Renal cortical epithelial cell (primary cell): ENCODE measurements around the gene LRRC4C. TPM values are rescaled to one million over a fixed set of nuclear protein-coding genes. Genes with fewer than 3 reads are reported as not detected.

Source experiments
- DNase-seq: peaks from one replicate; pipeline ENCODE4 v3.0.0-alpha.2; 2011; ENCODE audit warnings: low read depth
- total RNA-seq: library from RNA; depleted of rRNA; stranded (reverse); fragments of >200 nt; gene quantifications from 2 replicates; pipeline ENCODE4 v1.2.3, GENCODE V29; 2014

LRRC4C gene
- 0.69 and 0.89 TPM in 2 replicates for total RNA-seq

DNA sequence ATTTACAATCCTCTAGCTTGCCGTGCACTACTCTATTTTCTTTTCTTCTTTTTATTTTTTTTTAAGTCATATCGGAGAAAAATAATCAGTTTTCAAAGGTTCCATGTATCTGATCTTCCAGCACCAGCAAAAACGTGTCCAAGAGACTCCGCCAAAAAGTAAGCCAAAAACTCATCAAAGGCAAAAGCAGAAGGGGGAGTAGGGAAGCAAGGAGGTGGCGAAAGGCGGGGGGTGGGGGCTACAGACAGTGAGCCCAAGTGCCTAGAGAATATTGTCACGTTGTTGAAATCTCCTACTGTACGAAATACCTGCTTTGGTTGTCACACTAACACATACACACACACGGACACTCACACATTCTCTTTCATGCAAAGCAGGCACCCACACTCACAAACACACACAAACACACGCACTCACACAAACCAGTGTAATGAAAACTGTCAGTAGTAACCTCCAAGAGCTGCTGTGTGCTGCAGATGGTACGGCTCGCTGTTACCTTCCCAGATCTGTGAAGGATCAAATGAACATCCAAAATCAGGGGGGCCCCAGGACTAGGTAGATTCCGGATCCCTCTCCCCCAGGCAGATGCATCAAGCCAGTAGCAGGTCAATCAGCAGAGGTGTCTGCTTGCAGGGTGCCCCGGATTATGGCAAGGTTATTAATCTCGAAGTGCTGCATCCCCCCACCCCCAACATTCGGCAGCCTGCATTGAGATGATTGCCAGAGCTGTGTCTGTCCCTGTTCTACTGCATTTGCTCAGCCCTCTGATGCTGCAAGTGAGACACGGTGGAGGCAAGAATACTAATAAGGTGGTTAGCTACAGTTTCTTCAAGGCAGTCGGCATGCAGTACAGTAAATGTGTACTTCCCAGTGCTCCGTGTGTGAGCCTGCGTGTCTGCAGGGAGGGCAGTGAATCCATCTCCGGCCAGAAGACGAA is at the start of gene LRRC4C:
LRRC4C (minus strand) TSS at position 188 of the 937 bp plus-strand sequence.
- no peak for DNase-seq

DNA sequence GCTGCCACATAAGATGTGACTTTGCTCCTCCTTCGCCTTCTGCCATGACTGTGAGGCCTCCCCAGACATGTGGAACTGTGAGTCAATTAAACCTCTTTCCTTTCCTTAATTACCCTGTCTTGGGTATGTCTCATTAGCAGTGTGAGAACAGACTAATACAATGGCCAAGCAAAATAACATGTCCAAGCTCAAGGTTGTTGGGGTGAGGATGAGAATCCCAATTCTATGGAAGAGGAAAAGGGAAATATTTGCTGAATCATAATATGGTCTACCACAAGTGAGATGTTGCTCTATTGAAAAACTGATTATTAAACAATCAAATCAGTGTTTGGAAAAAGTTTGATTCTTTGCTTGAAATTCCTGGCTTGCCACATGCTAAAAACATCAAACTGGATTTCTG is 48.7 kb upstream of the LRRC4C start:
- no peak for DNase-seq

DNA sequence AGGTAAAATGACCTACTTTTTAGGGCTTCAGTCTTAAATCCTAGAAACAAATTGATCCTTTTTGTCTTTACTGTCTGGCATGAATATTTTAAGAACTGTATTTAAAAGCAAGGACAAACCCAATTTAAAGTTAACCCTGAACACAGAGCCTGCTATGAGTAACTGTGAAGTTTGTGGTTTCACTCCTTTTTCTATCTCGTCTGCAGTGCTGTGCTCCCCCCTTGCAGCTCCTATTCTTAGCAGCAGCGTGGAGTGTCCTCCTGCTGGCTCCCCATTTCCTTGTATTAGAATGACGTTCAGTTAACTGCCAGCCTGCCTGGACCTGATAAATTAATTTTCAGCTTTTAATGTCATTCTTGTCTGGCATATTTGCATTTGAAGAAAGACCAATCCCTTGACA is 40.0 kb upstream of the LRRC4C start:
- DNase-seq: no peak

DNA sequence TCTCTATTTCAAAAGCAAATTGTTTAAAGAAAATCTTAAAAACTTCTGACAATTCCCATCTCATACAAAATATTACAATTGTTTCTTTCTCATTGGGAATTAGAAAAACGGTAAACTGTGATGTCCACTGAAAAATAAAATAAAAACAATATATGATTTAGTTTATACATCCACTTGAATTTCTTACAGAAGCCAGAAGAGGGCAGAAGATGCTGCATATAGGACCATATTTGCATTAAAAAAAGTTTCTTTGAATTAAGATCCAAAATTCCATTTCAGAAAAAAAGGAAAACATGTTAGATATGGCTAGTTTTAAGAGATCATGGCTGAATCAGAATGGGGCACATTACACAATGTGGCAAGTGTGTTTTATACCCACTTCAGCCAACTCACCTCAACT is 39.3 kb upstream of the LRRC4C start:
- DNase-seq: peak; percentile 3

DNA sequence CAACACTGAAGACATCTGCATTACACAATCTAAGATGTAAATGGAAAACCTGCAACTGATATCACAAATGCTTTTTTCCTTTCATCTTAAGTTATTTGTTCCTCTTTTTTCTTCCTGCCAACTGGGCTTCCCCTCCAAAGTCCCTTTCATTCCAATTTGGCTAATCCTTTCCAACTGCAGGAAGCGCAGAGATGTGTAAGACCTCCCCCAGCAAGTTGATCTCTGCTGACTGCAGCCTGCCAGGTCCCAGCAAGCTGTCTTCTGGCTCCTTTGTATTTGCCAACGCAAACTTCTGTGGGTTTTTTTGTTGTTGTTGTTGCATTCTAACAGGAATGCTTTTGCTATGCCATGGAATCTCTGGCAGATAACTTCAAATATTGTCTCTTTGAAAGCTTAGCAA is 38.5 kb upstream of the LRRC4C start:
- DNase-seq: no peak

DNA sequence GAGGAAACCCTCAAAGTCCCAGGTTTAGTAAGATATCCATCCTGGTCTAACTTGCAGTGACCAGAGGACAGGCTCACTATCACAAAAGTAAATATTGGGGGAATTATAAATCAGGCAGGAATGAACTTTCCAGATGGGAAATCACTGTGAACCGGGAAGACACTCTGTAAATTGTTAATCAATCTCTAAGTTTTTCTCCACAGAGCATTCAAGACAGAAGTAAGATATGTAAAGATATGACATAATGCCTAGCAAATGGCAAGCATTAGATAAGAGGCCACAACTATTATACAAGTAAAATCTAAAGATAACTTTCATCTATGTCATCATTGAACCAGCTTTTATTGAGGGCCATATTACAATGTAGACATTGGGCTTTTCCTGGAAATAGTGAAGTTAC is 35.3 kb upstream of the LRRC4C start:
- DNase-seq: no peak

DNA sequence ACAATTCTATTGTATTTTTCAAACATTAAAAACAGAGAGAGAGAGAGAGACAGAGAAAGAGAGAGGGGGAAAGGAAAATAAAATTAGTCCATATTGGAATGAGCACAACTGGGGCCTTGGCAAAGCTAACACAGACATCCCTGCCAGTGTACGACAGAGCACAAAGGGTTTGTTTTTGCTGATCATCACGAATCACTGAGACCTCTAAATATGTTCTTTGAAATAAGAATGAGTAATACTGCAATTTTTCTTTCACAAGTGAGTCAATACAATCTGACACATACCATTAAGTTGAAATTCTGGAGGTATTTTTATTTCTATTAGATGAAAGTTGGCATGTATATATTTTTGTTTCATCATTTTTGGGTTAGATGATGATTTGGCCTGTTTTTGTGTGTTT is 27.0 kb upstream of the LRRC4C start:
- no peak for DNase-seq

DNA sequence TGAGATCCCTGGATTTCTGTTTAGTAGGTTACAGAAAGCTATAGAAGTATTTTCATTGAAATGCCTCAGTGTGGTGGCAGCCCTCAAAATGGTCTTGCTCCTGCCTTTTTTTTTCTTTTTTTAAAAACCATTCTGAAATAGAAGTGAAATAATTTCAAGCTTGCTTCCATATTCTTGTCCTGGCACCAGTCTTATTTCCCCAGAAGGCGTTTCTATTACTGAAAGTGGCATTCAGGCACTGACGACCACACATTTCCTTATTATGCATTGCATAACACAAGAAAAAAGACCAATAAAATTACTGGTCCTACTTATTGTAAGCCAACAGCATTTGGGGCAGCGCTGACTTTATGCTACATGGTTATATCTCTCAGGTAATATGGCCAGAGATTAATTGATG is 24.5 kb upstream of the LRRC4C start:
- no peak for DNase-seq

DNA sequence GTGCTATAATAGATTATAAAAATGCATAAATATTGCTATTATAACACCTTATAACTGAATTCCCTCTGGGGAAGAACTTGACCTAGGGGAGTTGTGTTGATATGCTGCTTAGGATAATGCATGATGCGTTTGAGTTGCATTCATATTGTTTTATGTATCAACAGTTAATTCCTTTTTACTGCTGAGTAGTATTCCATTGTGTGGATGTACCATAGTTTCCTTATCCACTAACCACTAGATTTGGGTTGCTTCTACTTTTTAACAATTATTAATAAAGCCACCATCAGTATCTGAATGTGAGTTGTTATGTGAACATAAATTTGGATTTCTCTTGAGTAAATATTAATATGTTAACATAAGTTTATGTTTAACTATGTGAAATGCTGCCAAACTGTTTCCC is 19.7 kb upstream of the LRRC4C start:
- no peak for DNase-seq

DNA sequence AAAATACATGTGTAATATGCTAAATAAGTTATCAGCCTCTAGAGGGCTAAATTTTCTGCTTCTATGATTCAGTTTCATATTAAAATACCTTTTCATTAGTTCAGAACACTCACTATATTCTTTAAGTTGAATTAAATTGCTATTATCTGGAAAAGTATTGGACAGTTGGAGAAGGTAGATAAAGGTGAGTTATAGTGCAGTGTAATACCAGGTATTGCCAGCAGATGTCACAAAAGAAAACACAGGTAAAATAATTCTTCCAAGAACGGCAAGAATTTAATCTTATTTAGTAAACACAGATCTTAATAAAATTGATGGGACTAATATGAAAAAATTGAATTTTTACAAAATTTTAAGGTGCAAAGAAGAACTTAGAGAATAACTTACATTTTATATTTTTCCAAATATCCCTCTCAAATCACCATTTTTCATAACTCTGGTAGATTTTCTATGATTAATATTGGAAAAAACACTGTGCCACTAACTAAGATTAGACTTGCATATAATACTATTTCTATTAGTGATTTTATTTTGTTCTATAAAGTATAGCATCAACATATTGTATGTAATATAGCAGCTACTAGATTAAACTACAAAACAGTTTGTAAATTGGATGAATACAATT is 1.7 kb upstream of the LRRC4C start:
- DNase-seq: peak; percentile 31

DNA sequence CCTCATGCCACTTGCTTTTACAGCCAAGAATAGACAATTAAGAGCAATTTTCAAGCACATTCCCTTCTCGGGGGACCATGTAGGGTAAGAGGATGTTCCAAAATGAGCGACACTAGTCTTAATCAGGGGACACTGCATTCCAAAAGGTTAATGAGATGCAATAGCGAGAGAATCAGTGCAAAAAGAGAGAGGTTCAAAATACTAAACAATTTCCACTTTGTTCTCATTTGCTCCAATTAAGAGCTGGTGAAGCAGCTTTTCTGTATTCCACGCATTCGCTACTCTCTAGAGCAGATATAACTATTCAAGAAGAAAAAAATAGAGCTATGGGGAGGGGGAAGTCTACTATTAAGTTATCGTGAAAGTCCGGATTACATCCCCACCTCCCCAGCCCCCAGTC is 811 bp downstream of the LRRC4C start:
- no peak for DNase-seq

DNA sequence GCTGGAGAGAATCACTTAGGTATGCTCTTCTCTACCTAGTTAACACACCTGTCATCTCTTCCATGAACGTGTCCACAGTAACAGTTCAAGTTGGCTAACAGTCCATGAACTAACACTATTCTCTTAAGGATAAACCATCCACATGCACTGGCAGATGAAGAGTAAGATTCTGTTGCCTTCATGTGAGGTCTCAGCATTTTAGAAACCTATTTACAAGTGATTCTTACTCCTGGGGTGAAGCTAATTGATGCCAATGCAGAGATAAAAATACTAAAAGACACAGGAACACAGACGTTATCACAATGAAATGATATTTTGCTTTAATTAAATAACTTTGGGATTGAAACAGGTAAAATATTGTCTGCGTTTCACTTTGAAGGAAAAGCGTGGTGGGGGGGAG is 1.3 kb downstream of the LRRC4C start:
- no peak for DNase-seq

DNA sequence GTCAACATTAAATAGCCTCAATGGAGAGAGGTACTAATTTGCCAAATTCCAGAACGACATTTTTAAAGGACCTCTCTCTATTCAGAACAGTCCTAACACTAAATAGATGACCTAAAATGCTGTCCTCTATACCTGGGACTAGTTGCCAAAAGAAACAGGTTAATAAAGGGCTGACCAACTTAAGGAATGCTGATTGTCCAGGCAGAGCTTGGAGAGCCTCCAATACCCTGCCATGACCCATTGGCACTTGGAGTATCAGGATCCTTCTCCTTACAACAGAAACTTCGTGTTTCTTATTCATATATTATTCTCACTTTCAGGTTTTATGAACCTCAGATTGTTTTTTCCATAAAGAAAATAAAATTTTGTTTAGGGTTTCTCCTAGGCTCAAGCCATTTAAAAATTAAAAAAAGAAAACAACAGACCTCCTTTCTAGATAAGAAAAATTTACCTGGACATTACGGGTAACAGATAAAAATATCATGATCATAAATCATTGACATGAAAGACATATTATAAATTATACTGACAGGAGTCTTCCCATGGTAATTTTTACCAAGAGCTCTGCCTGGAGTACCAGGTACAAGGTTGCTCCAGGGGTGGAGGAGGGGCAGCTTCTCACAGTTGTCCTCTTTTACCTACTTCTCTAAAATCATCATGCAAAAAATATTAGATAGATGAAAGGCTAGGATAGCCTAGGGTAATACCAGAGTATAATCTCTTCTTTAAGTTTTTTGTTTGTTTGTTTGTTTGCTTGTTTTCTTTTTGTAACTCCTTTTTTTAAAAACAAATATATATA is 2.0 kb downstream of the LRRC4C start:
- DNase-seq: no peak

DNA sequence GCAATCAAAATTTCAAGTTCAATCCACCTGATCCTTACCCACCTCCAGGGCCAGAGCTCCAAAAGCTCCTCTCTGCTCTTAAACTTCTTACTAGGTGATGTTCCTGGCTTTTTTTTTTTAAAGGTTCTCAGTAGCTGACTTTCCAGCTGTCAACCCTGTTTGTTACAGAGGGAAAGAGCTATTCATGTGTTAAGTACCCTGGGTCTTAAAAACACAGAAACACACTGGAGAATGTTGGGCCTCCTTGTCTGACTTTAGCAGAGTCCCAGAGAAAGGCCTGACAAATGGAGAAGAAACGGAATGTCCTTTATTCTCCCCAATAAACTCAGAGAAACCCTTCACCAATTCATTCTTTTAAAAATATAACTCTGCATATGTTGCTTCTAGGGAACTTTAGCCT is 3.2 kb downstream of the LRRC4C start:
- DNase-seq: no peak

DNA sequence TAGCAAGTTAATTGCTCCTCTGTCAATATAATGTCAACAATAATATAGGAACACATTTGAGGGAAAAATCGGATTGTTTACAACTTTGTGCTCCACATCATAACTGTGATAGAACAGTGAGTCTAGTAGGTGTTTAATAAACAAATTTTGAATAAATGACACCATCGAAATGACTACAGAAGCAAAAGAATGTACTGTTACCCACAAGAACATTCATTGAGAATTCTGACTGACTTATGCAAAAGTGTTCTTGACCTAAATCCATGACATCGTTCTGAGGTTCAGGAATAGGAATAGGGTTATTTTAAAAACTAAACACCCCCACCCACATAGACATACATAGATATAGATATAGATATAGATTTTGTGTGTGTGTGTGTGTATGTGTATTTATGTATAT is 8.4 kb downstream of the LRRC4C start:
- no peak for DNase-seq

DNA sequence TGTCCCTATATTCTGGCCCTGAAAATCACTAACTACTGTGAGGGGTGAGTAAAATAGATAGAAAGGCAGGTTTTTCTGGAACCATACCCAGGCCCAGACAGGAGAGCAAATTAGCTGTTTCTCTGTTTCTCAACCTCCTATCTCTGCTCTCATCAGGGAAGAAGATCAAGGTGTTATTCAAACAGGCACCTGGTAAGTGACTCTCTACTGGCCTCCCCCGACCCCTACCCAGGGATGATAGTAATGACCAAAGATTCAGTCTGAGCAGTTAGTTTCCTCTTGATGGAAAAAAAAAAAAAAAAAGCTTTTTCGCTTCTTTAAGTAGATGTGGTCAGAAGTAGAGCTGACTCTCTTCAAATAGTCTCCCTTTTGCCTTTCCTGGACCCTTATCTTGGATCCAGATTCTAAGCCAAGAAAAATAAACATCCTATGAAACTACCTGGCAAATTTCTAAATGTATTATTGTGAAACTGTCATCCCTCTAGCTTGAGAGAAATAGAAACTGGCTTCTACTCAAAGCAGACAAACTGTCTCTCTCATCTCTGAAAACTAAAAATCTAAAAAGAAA is 9.9 kb downstream of the LRRC4C start:
- DNase-seq: no peak

DNA sequence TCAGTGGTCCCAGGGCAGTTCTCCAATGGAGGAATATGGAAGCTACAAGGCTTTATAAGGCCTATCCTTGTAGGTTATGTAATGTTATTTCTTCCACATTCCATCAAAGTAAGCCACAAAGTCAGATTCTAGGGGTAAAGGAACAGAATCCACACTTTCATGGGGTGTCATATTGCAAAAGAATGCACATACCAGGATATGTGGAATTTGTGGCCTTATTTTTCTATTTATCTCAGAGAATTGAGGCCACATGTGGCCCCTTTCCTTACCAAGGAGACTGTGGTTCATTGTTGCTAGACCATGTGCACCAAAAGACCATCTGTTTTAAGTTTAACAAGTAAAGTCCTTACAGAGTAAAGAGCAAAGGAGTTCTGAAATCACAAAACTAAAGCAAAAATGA is 12.9 kb downstream of the LRRC4C start:
- peak; percentile 21 for DNase-seq

DNA sequence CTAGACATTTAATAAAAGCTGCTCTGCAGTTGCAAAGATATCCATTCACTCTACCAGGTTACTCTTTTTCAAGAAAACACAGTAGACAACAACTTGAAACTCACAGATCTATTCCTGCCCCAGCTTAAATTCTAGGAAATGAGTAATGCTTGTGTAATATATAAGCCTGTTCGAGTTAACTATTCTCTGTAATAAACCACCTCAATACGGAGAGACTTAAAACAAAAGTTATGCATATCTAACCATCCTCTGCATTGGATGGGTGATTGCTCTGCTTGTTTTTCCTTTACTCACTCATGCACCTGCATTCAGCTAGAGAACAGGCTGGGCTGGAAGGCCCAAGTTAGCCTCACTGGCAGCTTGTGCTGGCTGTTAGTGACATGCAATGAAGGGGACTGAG is 13.3 kb downstream of the LRRC4C start:
- peak; percentile 87 for DNase-seq

DNA sequence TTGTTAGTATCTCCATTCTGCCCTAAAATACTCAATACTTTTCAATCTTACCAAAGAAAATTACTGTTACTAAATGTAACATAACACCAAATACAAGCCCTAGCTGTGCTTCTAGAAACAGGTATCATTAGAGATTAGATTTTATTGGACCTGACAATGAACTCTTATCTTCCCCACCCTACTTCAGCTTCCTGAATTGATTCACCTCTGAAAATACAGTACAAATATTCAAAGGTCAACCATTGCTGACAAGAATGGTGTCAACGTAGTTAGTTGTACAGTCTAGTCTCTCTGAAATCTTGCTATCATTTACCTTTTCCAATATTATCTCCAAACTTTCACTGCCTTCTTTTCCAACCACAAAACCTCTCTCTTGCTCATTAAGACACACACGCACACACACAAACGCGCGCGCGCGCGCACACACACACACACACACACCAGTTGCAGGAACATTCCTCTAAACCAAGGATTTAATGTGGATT is 22.4 kb downstream of the LRRC4C start:
- no peak for DNase-seq

DNA sequence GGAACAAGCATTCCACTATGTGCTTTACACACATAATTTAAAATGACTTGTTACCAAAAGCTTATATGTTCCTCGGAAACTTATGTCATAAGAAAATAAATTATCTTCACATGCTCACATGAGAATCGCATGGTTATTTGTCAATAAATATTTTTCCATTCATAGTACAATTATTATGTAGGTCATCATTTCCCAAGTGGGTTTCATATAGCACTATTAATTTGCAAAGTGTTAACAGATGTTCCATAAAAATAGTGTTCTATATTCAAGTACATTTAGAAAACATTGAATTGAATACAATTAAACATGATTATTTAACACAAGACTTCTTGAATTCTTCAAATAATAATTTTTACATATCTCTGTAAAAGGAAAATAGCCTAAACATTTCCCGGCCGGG is 23.9 kb downstream of the LRRC4C start:
- no peak for DNase-seq

DNA sequence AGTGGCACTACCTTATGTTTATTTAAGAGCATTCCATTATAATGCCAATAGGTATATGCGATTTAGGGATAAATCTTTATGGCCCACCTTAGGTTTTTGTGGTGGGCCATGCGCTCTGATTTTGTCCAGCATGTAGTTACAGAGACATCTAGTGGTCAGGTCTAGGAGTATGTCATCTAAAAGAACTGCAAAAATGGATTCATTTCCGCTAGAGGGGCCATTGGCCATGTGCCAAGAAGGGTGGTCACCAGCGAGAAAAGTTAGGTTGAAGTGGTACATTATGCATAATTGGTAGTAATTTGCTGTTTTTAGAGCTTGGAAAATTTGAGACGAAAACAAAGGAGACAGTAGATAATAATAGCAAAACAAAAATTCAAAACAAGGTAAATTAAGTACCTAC is 27.7 kb downstream of the LRRC4C start:
- DNase-seq: no peak

DNA sequence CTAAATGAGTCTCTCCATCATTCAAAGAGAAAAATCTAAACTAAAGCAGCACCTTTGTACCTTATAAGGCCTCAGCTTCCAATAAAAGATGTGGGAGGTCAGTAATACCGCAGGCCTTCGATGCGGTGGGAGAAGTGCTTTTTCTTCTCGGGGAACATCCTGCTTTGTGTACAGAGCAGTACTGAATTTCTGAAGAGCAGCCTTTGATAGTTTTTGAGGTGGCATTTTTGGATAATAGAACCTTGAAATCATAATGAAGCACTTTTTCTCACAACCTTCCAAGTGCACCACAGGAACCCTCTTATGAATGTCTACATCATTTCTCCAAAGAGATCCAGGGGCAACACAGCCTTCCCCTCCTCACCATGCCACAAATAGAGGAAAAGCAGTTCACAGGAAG is 39.6 kb downstream of the LRRC4C start:
- DNase-seq: no peak
